ENCODE data around the gene NPY1R.

NPY1R gene

GRCh38 chr4:163332526-163333406, at the start of gene NPY1R:
NPY1R (minus strand) TSS chr4:163332596; CDS start chr4:163326554, 6,042 bp downstream.
- TF ChIP-seq, protein P1, sequence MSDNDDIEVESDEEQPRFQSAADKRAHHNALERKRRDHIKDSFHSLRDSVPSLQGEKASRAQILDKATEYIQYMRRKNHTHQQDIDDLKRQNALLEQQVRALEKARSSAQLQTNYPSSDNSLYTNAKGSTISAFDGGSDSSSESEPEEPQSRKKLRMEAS (IDR thresholded peaks at IDR 0.05; ENCODE audit: low read depth, low read length): no peak
- no peak for TF ChIP-seq POLR2A (IDR thresholded peaks at IDR 0.05; ENCODE audit: extremely low read depth, insufficient read length)
- TF ChIP-seq, protein P2, sequence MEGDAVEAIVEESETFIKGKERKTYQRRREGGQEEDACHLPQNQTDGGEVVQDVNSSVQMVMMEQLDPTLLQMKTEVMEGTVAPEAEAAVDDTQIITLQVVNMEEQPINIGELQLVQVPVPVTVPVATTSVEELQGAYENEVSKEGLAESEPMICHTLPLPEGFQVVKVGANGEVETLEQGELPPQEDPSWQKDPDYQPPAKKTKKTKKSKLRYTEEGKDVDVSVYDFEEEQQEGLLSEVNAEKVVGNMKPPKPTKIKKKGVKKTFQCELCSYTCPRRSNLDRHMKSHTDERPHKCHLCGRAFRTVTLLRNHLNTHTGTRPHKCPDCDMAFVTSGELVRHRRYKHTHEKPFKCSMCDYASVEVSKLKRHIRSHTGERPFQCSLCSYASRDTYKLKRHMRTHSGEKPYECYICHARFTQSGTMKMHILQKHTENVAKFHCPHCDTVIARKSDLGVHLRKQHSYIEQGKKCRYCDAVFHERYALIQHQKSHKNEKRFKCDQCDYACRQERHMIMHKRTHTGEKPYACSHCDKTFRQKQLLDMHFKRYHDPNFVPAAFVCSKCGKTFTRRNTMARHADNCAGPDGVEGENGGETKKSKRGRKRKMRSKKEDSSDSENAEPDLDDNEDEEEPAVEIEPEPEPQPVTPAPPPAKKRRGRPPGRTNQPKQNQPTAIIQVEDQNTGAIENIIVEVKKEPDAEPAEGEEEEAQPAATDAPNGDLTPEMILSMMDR (IDR thresholded peaks at IDR 0.05; ENCODE audit: low read depth, low read length): peak; percentile 49
- peak; percentile 52 for DNase-seq (ENCODE audit: low read depth)

GRCh38 chr4:163380703-163381102, 48.3 kb upstream of the NPY1R start:
- H3K4me3 ChIP-seq (ENCODE audit: low read depth, low read length): no peak overlapping the region
- TF ChIP-seq, protein P1 (IDR thresholded peaks at IDR 0.05; ENCODE audit: low read depth, low read length): no peak
- TF ChIP-seq, protein P2 (IDR thresholded peaks at IDR 0.05; ENCODE audit: low read depth, low read length): no peak
- no peak for TF ChIP-seq POLR2A (IDR thresholded peaks at IDR 0.05; ENCODE audit: extremely low read depth, insufficient read length)
- no peak for TF ChIP-seq MYC (IDR thresholded peaks at IDR 0.05; ENCODE audit: low read depth, low read length)
- peak; percentile 5 for DNase-seq (ENCODE audit: low read depth)

More at GRCh38 chr4:163332526-163333406, at the start of gene NPY1R:
- H3K4me3 ChIP-seq (ENCODE audit: low read depth, low read length): no peak within 1 kb of the TSS

GRCh38 chr4:163378661-163379060, 46.3 kb upstream of the NPY1R start:
- no peak overlapping the region for H3K4me3 ChIP-seq (ENCODE audit: low read depth, low read length)
- no peak for DNase-seq (ENCODE audit: low read depth)
- TF ChIP-seq POLR2A (IDR thresholded peaks at IDR 0.05; ENCODE audit: extremely low read depth, insufficient read length): no peak
- no peak for TF ChIP-seq MYC (IDR thresholded peaks at IDR 0.05; ENCODE audit: low read depth, low read length)
- TF ChIP-seq, protein P2 (IDR thresholded peaks at IDR 0.05; ENCODE audit: low read depth, low read length): no peak
- TF ChIP-seq, protein P1 (IDR thresholded peaks at IDR 0.05; ENCODE audit: low read depth, low read length): no peak

- TF ChIP-seq, protein P1 (IDR thresholded peaks at IDR 0.05; ENCODE audit: low read depth, low read length): no peak
- TF ChIP-seq, protein P2 (IDR thresholded peaks at IDR 0.05; ENCODE audit: low read depth, low read length): no peak
- TF ChIP-seq MYC (IDR thresholded peaks at IDR 0.05; ENCODE audit: low read depth, low read length): no peak
- no peak for TF ChIP-seq POLR2A (IDR thresholded peaks at IDR 0.05; ENCODE audit: extremely low read depth, insufficient read length)
- H3K4me3 ChIP-seq (ENCODE audit: low read depth, low read length): no peak overlapping the region
- no peak for DNase-seq (ENCODE audit: low read depth)
Measured at GRCh38 chr4:163372029-163372428, 39.6 kb upstream of the NPY1R start.

GRCh38 chr4:163367651-163368050, 35.3 kb upstream of the NPY1R start:
- TF ChIP-seq, protein P2 (IDR thresholded peaks at IDR 0.05; ENCODE audit: low read depth, low read length): no peak
- TF ChIP-seq MYC (IDR thresholded peaks at IDR 0.05; ENCODE audit: low read depth, low read length) (no peak), POLR2A (IDR thresholded peaks at IDR 0.05; ENCODE audit: extremely low read depth, insufficient read length) (no peak)
- TF ChIP-seq, protein P1 (IDR thresholded peaks at IDR 0.05; ENCODE audit: low read depth, low read length): no peak
- no peak overlapping the region for H3K4me3 ChIP-seq (ENCODE audit: low read depth, low read length)
- peak; percentile 12 for DNase-seq (ENCODE audit: low read depth)

Measured in NB4 (cell line).